Stimulated activated CD8-positive, alpha-beta memory T cell treated with anti-CD3 and anti-CD28 coated beads, Interleukin-12 subunit alpha, Interleukin-12 subunit beta, amount 100 ng/mL, for 4 hours (primary cell): ENCODE results near the gene IQSEC3.
"Not testable (repeated sequence)": the region's sequence is repeated elsewhere in the genome, so short reads cannot be mapped to it uniquely, and the experiment has no call there.

Experiments
- DNase-seq: peaks from one replicate; pipeline ENCODE4 v3.0.0-alpha.2; 2020; ENCODE audit warnings: low read depth

IQSEC3 gene

GRCh38 chr12:177980-178828 lies 111.6 kb downstream of the IQSEC3 start:
- DNase-seq: no peak

GRCh38 chr12:178829-179109 lies 112.2 kb downstream of the IQSEC3 start:
- DNase-seq: no peak

- DNase-seq: no peak
These were observed 112.7 kb downstream of the IQSEC3 start for GRCh38 chr12:179131-179884.

GRCh38 chr12:179885-180284 lies 113.3 kb downstream of the IQSEC3 start:
- no peak for DNase-seq

- DNase-seq: no peak
These were observed 113.9 kb downstream of the IQSEC3 start for GRCh38 chr12:180445-180844.

GRCh38 chr12:181921-182320 lies 115.4 kb downstream of the IQSEC3 start:
- no peak for DNase-seq

GRCh38 chr12:182381-182892 lies 115.9 kb downstream of the IQSEC3 start:
- no peak for DNase-seq

GRCh38 chr12:184811-185575 lies 118.4 kb downstream of the IQSEC3 start:
- no peak for DNase-seq

GRCh38 chr12:185576-185955 lies 119.0 kb downstream of the IQSEC3 start:
- no peak for DNase-seq

- DNase-seq: no peak
These were observed 119.5 kb downstream of the IQSEC3 start for GRCh38 chr12:186006-186625.

- not testable (repeated sequence) for DNase-seq
These were observed 121.7 kb downstream of the IQSEC3 start for GRCh38 chr12:187986-188909.

GRCh38 chr12:188910-189621 lies 122.5 kb downstream of the IQSEC3 start:
- peak; percentile 5 for DNase-seq

- DNase-seq: no peak
These were observed 123.0 kb downstream of the IQSEC3 start for GRCh38 chr12:189622-189962.

GRCh38 chr12:190881-191280 lies 124.3 kb downstream of the IQSEC3 start:
- DNase-seq: no peak

GRCh38 chr12:191541-191940 lies 125.0 kb downstream of the IQSEC3 start:
- no peak for DNase-seq

- DNase-seq: no peak
These were observed 126.7 kb downstream of the IQSEC3 start for GRCh38 chr12:193261-193660.

GRCh38 chr12:194276-194675 lies 127.7 kb downstream of the IQSEC3 start:
- DNase-seq: no peak

GRCh38 chr12:195156-195555 lies 128.6 kb downstream of the IQSEC3 start:
- no peak for DNase-seq

- no peak for DNase-seq
These were observed 129.4 kb downstream of the IQSEC3 start for GRCh38 chr12:195951-196350.

GRCh38 chr12:196436-196835 lies 129.9 kb downstream of the IQSEC3 start:
- DNase-seq: no peak

- no peak for DNase-seq
These were observed 130.8 kb downstream of the IQSEC3 start for GRCh38 chr12:197347-197746.
